ENCODE results near the gene CASP14. TPM values are rescaled to one million over a fixed set of nuclear protein-coding genes. Genes with fewer than 3 reads are reported as not detected.
"Not testable (repeated sequence)": the region's sequence is repeated elsewhere in the genome, so short reads cannot be mapped to it uniquely, and the experiment has no call there.

Gene CASP14
- polyA plus RNA-seq, 1 experiment, result not detected

GRCh38 chr19:15015946-15016542 is 33.2 kb upstream of the CASP14 start:
- H3K4me3 ChIP-seq (ENCODE audit: low read depth, low read length), result no peak overlapping the region
- no peaks in the 10 kb centered on the region for H3K36me3 ChIP-seq (ENCODE audit: control insufficient read depth, insufficient read depth, low read length)
- CTCF ChIA-PET, result interaction anchor here (0.8 kb wide), 1 partner anchor 134 kb away, joined by 3 read pairs; no protein-coding TSS in a partner anchor
- POLR2A ChIA-PET, result no interaction called here
- no peaks in the 10 kb centered on the region for H3K27me3 ChIP-seq (ENCODE audit: control insufficient read depth, insufficient read depth, low read length)
- no peak for TF ChIP-seq CTCF (IDR thresholded peaks at IDR 0.05; ENCODE audit: insufficient read depth, low read depth, low read length)
- no peak for DNase-seq (ENCODE audit: low read depth)

- POLR2A ChIA-PET, CTCF ChIA-PET: not testable (repeated sequence)
These were observed 30.4 kb upstream of the CASP14 start for GRCh38 chr19:15018836-15019235.

GRCh38 chr19:15021286-15022007 is 27.8 kb upstream of the CASP14 start:
- Histone ChIP-seq H3K27me3 (ENCODE audit: control insufficient read depth, insufficient read depth, low read length) (no peaks in the 10 kb centered on the region), H3K36me3 (ENCODE audit: control insufficient read depth, insufficient read depth, low read length) (no peaks in the 10 kb centered on the region), H3K4me3 (ENCODE audit: low read depth, low read length) (no peak overlapping the region)
- TF ChIP-seq CTCF (IDR thresholded peaks at IDR 0.05; ENCODE audit: insufficient read depth, low read depth, low read length), result no peak
- ChIA-PET POLR2A (no interaction called here), CTCF (no interaction called here)
- DNase-seq (ENCODE audit: low read depth), result no peak

More at GRCh38 chr19:15018836-15019235, 30.4 kb upstream of the CASP14 start:
- H3K27me3 ChIP-seq (ENCODE audit: control insufficient read depth, insufficient read depth, low read length); H3K4me3 ChIP-seq (ENCODE audit: low read depth, low read length); DNase-seq (ENCODE audit: low read depth); H3K36me3 ChIP-seq (ENCODE audit: control insufficient read depth, insufficient read depth, low read length): not testable (repeated sequence)

GRCh38 chr19:15022752-15023151 is 26.5 kb upstream of the CASP14 start:
- no peaks in the 10 kb centered on the region for H3K27me3 ChIP-seq (ENCODE audit: control insufficient read depth, insufficient read depth, low read length)
- ChIA-PET CTCF (no interaction called here), POLR2A (no interaction called here)
- no peaks in the 10 kb centered on the region for H3K36me3 ChIP-seq (ENCODE audit: control insufficient read depth, insufficient read depth, low read length)
- DNase-seq (ENCODE audit: low read depth), result no peak
- TF ChIP-seq CTCF (IDR thresholded peaks at IDR 0.05; ENCODE audit: insufficient read depth, low read depth, low read length), result no peak
- no peak overlapping the region for H3K4me3 ChIP-seq (ENCODE audit: low read depth, low read length)

GRCh38 chr19:15025217-15025616 is 24.1 kb upstream of the CASP14 start:
- ChIA-PET POLR2A (no interaction called here), CTCF (no interaction called here)
- DNase-seq (ENCODE audit: low read depth), result no peak
- no peaks in the 10 kb centered on the region for H3K27me3 ChIP-seq (ENCODE audit: control insufficient read depth, insufficient read depth, low read length)
- no peak overlapping the region for H3K4me3 ChIP-seq (ENCODE audit: low read depth, low read length)
- TF ChIP-seq CTCF (IDR thresholded peaks at IDR 0.05; ENCODE audit: insufficient read depth, low read depth, low read length), result no peak
- H3K36me3 ChIP-seq (ENCODE audit: control insufficient read depth, insufficient read depth, low read length), result no peaks in the 10 kb centered on the region
